GM19193 (cell line): ENCODE data around the gene DMC1.

Experiments used
- POLR2A ChIP-seq: IDR thresholded peaks from 4 replicates; pipeline ENCODE4 v1.6.1; 2011; ENCODE audit not compliant: insufficient read depth, insufficient read length; ENCODE audit errors: extremely low read depth

The DMC1 gene

GRCh38 chr22:38569181-38569971 is 607 bp downstream of the DMC1 start:
- TF ChIP-seq POLR2A: no peak

- TF ChIP-seq POLR2A: no peak
Measured at GRCh38 chr22:38567531-38568285, 2.3 kb downstream of the DMC1 start.

GRCh38 chr22:38566726-38567504 is 3.1 kb downstream of the DMC1 start:
- TF ChIP-seq POLR2A: no peak

GRCh38 chr22:38565441-38565840 is 4.5 kb downstream of the DMC1 start:
- no peak for TF ChIP-seq POLR2A

GRCh38 chr22:38564669-38565068 is 5.3 kb downstream of the DMC1 start:
- TF ChIP-seq POLR2A: no peak

- TF ChIP-seq POLR2A: no peak
Measured at GRCh38 chr22:38554281-38554680, 15.7 kb downstream of the DMC1 start.

- TF ChIP-seq POLR2A: no peak
Measured at GRCh38 chr22:38549101-38549894, 20.7 kb downstream of the DMC1 start.

- TF ChIP-seq POLR2A: no peak
Measured at GRCh38 chr22:38540701-38541100, 29.3 kb downstream of the DMC1 start.

- TF ChIP-seq POLR2A: no peak
Measured at GRCh38 chr22:38531251-38531938, 38.6 kb downstream of the DMC1 start.

- TF ChIP-seq POLR2A: no peak
Measured at GRCh38 chr22:38524429-38524828, 45.6 kb downstream of the DMC1 start.

GRCh38 chr22:38523479-38523878 is 46.5 kb downstream of the DMC1 start:
- TF ChIP-seq POLR2A: no peak

- TF ChIP-seq POLR2A: no peak
Measured at GRCh38 chr22:38523029-38523428, 47.0 kb downstream of the DMC1 start.

GRCh38 chr22:38519453-38520250 is 50.3 kb downstream of the DMC1 start:
- TF ChIP-seq POLR2A: no peak
